ENCODE results near the gene SDK1.
A peak's percentile ranks its signal among the peaks of the same experiment; 100 is the strongest.

SDK1 gene

DNA sequence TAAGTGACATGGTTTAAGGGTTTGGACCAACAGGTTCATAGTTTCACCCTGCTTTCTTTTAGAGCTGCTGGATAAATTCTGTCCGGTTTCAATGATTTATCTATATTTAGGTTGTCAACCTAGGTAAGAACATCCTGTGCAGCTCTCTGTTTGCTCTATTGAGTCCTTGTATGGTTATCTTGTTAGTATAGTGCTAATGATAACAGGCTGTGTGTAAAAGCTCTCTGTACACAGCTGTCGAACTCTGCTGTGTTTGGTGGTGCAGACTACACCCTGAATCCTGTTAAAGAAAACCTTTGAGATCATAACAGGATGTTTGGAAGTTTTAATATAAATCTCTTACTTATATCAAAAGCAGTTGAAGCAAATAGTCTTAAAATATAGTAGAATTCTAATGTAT, 219.2 kb downstream of the SDK1 start:
- peak; percentile 78 for DNase-seq (ENCODE audit: low read depth)
- TF ChIP-seq, protein P1, sequence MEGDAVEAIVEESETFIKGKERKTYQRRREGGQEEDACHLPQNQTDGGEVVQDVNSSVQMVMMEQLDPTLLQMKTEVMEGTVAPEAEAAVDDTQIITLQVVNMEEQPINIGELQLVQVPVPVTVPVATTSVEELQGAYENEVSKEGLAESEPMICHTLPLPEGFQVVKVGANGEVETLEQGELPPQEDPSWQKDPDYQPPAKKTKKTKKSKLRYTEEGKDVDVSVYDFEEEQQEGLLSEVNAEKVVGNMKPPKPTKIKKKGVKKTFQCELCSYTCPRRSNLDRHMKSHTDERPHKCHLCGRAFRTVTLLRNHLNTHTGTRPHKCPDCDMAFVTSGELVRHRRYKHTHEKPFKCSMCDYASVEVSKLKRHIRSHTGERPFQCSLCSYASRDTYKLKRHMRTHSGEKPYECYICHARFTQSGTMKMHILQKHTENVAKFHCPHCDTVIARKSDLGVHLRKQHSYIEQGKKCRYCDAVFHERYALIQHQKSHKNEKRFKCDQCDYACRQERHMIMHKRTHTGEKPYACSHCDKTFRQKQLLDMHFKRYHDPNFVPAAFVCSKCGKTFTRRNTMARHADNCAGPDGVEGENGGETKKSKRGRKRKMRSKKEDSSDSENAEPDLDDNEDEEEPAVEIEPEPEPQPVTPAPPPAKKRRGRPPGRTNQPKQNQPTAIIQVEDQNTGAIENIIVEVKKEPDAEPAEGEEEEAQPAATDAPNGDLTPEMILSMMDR (IDR thresholded peaks at IDR 0.05; ENCODE audit: control insufficient read depth, extremely low read depth, insufficient read depth), result no peak
- H3K4me3 ChIP-seq (ENCODE audit: low read depth, low read length), result no peak overlapping the region

DNA sequence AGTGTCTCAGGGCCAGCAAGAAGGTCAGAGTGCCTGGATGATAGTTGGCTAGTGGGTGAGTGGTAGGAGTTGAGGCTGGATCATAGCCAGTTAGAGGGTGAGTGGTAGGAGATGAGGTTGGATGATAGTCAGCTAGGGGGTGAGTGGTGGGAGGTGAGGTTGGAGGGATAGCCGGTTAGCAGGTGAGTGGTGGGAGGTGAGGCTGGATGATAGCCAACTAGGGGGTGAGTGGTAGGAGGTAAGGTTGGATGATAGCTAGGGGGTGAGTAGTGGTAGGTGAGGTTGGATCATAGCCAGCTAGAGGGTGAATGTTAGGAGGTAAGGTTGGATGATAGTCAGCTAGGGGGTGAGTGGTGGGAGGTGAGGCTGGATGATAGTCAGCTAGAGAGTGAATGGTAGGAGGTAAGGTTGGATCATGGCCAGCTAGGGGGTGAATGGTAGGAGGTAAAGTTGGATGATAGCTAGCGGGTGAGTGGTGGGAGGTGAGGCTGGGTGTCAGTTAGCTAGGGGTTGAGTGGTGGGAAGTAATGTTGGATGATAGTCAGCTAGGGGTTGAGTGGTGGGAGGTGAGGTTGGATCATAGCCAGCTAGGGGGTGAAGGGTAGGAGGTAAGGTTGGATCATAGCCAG, 226.6 kb downstream of the SDK1 start:
- TF ChIP-seq, protein P1 (IDR thresholded peaks at IDR 0.05; ENCODE audit: control insufficient read depth, extremely low read depth, insufficient read depth), result no peak
- no peak overlapping the region for H3K4me3 ChIP-seq (ENCODE audit: low read depth, low read length)
- DNase-seq (ENCODE audit: low read depth), result no peak

DNA sequence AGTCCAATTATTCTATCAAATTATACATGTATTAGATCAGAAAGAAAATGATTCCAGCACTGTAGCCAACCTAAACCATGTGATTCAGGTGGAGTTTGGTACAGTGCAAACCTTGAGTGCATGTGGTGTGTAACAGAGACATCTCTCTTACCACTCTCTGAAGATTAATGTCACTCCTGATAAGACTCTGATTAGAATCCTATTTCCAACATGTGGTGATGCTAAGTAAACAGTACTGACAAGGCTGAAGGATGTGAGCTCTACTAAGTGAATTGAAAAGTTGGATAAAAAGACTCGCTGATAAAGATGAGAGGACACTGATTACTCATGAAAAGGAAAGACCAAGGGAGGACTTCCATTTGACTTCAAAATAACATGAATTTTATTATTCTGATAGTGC, 232.0 kb downstream of the SDK1 start:
- TF ChIP-seq, protein P1 (IDR thresholded peaks at IDR 0.05; ENCODE audit: control insufficient read depth, extremely low read depth, insufficient read depth), result no peak
- H3K4me3 ChIP-seq (ENCODE audit: low read depth, low read length), result no peak overlapping the region
- no peak for DNase-seq (ENCODE audit: low read depth)

DNA sequence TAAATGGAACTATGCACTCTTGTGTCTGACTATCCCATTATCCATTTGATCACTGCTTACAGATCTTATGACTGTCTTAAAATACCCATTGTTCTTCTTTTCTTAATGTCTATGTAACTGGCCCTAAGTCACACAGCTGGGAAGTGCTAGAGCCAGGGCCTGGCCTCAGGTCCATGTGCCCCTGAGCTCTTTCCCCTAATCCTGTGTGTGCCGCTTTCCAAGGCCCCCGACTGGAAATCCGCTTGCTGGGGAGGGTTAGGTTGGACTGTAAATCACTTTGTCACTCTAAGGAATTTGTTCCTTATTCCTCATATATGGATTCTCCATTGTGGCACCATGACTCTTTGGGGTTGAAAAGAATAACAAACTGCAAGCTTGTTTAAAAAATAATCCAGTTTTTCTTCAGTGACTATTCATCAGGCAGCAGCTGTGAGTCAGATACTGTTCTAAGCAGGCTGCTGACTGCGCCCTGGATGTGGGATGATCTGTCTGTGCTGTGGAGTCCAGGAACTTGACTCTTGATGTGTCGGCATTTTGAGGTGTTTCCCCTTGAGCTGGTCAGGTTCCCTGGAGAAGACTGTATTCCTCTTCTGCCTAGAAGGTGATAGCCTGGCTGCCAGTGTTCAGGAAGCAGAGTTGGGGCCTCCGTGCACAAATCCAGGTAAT, 236.3 kb downstream of the SDK1 start:
- TF ChIP-seq, protein P1 (IDR thresholded peaks at IDR 0.05; ENCODE audit: control insufficient read depth, extremely low read depth, insufficient read depth), result no peak
- no peak overlapping the region for H3K4me3 ChIP-seq (ENCODE audit: low read depth, low read length)
- no peak for DNase-seq (ENCODE audit: low read depth)

DNA sequence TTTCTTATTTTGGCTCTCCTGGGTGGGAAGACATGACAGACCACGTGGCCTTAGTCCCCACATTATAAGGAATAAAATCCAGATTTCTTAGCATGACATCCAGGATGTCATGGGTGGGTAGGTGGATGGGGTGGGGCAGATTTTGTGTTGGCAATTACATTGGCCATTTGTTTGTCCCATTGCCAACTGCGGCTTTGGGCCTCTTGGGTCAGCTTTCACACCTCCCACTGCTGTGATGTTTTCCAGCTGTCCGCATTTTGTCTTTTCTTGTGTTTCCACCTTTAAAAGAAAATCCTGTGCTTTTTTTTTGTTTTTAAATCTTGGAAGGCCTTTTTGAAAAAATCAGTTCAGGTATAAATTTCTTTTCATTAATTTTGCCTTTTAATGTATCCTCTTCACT, 237.0 kb downstream of the SDK1 start:
- no peak overlapping the region for H3K4me3 ChIP-seq (ENCODE audit: low read depth, low read length)
- no peak for DNase-seq (ENCODE audit: low read depth)
- TF ChIP-seq, protein P1 (IDR thresholded peaks at IDR 0.05; ENCODE audit: control insufficient read depth, extremely low read depth, insufficient read depth), result no peak

DNA sequence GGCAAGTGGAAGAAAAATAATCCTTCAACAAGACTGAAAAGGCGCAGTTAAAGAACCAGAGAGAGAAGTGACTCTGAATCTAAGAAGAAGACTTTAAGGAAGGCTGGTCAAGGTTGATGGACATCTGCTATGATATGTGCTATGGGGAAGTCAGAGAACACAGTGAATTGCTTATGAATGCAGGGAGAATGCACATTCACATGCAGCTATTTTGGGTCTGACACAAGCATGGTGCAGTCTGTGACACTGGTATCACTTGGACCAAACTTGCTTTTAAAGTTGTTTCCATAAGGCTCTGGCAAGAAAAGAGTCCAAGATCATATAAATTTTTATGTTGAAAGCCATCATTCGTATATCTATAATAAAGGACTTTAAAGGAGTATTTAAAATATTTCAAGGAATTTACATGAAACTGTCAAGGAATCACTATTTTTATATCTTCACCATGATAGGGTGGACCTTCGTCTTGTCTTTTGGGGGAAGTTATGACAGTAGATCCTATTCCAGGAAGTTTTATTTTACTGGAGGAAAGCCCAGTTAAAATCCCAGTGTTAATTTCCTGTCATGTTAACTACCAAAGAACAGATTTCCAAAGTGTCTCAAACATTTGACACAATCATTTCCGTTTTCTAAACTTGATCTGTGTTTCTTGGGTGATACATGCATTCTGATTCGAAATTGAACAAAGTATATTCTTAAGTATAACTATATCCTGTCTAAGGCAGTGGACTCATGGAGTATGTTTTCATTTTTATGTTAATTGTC, 239.6 kb downstream of the SDK1 start:
- DNase-seq (ENCODE audit: low read depth), result no peak
- TF ChIP-seq, protein P1 (IDR thresholded peaks at IDR 0.05; ENCODE audit: control insufficient read depth, extremely low read depth, insufficient read depth), result no peak
- H3K4me3 ChIP-seq (ENCODE audit: low read depth, low read length), result no peak overlapping the region
